Measurements from ENCODE around the gene PMP22. TPM values are rescaled to one million over a fixed set of nuclear protein-coding genes. Genes with fewer than 3 reads are reported as not detected.

Gene PMP22
- total RNA-seq, 3 donors from 2014 or later, result 16.7 to 149 (median 54.2) TPM

DNA sequence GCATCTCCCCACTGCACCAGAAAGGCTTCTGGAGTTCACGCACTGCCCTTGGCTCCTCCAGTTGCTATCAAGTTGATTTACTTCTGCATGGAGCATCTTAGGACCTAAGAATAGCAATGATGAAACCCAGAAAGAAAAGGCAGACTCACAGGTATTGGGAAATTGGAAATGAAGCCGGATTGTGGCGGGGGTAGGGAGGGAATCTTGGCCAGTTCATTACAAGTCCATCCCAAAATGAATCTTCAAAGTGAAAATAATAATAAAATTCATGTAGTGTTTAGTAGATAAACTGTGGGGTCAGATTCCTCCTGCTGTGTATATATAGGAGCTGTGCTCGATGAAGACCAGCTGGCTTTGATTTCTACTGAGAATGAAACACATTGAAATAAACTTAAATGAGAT, 42.6 kb upstream of the PMP22 start:
- ATAC-seq (peak; percentile 21), DNase-seq (no peak)
- Histone ChIP-seq H3K36me3 (ENCODE audit: low read depth) (no peaks in the 10 kb centered on the region), H3K4me1 (ENCODE audit: low read depth) (no peaks in the 10 kb centered on the region), H3K4me3 (no peak overlapping the region), H3K9me3 (no peaks in the 10 kb centered on the region)
- TF ChIP-seq, protein P1, sequence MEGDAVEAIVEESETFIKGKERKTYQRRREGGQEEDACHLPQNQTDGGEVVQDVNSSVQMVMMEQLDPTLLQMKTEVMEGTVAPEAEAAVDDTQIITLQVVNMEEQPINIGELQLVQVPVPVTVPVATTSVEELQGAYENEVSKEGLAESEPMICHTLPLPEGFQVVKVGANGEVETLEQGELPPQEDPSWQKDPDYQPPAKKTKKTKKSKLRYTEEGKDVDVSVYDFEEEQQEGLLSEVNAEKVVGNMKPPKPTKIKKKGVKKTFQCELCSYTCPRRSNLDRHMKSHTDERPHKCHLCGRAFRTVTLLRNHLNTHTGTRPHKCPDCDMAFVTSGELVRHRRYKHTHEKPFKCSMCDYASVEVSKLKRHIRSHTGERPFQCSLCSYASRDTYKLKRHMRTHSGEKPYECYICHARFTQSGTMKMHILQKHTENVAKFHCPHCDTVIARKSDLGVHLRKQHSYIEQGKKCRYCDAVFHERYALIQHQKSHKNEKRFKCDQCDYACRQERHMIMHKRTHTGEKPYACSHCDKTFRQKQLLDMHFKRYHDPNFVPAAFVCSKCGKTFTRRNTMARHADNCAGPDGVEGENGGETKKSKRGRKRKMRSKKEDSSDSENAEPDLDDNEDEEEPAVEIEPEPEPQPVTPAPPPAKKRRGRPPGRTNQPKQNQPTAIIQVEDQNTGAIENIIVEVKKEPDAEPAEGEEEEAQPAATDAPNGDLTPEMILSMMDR (IDR thresholded peaks at IDR 0.05), result no peak
- intact Hi-C loops (cut with DNase I, micrococcal nuclease), result no loop called here

GRCh38 chr17:15303851-15304250, 38.7 kb upstream of the PMP22 start:
- DNase-seq (no peak), ATAC-seq (no peak)
- intact Hi-C loops (cut with DNase I, micrococcal nuclease), result no loop called here
- Histone ChIP-seq H3K9me3 (no peaks in the 10 kb centered on the region), H3K36me3 (ENCODE audit: low read depth) (no peaks in the 10 kb centered on the region), H3K4me3 (no peak overlapping the region), H3K4me1 (ENCODE audit: low read depth) (no peaks in the 10 kb centered on the region)
- TF ChIP-seq, protein P1 (IDR thresholded peaks at IDR 0.05), result no peak

GRCh38 chr17:15303268-15303667, 38.1 kb upstream of the PMP22 start:
- TF ChIP-seq, protein P1 (IDR thresholded peaks at IDR 0.05), result no peak
- no peaks in the 10 kb centered on the region for H3K36me3 ChIP-seq (ENCODE audit: low read depth)
- no peaks in the 10 kb centered on the region for H3K4me1 ChIP-seq (ENCODE audit: low read depth)
- no peak for ATAC-seq
- no peak overlapping the region for H3K4me3 ChIP-seq
- no peaks in the 10 kb centered on the region for H3K9me3 ChIP-seq
- no peak for DNase-seq
- intact Hi-C loops (cut with DNase I, micrococcal nuclease), result no loop called here

- H3K36me3 ChIP-seq (ENCODE audit: low read depth), result no peaks in the 10 kb centered on the region
- TF ChIP-seq, protein P1 (IDR thresholded peaks at IDR 0.05), result no peak
- intact Hi-C loops (cut with DNase I, micrococcal nuclease), result no loop called here
Measured at GRCh38 chr17:15301845-15302244, 36.7 kb upstream of the PMP22 start.

DNA sequence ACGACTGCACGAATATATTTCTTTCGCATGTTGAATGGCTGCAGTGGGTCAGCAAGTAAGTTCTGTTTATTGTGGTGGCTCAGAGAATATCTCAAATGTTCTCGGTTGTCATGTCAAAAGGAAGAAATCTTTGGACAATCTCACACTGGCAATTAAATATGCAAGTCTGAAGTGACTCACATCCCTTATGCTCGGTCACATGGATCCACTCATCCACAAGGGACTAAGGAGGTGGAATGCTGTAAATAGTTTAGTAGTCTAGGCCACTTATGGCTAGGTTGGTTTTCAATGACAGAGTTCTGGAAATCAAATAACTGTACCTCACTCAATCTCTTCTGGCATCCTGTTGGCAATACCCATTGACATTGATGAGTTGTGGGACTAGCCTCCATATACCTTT, 33.0 kb upstream of the PMP22 start:
- H3K4me3 ChIP-seq, result no peak overlapping the region
- H3K36me3 ChIP-seq (ENCODE audit: low read depth), result no peaks in the 10 kb centered on the region
- ATAC-seq, result no peak
- no peaks in the 10 kb centered on the region for H3K4me1 ChIP-seq (ENCODE audit: low read depth)
- intact Hi-C loops (cut with DNase I, micrococcal nuclease), result no loop called here
- TF ChIP-seq, protein P1 (IDR thresholded peaks at IDR 0.05), result no peak
- no peaks in the 10 kb centered on the region for H3K9me3 ChIP-seq
- no peak for DNase-seq

More at GRCh38 chr17:15301845-15302244, 36.7 kb upstream of the PMP22 start:
- Histone ChIP-seq H3K4me3 (no peak overlapping the region), H3K9me3 (no peaks in the 10 kb centered on the region), H3K4me1 (ENCODE audit: low read depth) (no peaks in the 10 kb centered on the region)
- no peak for ATAC-seq
- no peak for DNase-seq

- Histone ChIP-seq H3K4me1 (ENCODE audit: low read depth) (no peaks in the 10 kb centered on the region), H3K4me3 (no peak overlapping the region), H3K36me3 (ENCODE audit: low read depth) (no peaks in the 10 kb centered on the region), H3K9me3 (no peaks in the 10 kb centered on the region)
- DNase-seq (no peak), ATAC-seq (no peak)
- intact Hi-C loops (cut with DNase I, micrococcal nuclease), result no loop called here
- TF ChIP-seq, protein P1 (IDR thresholded peaks at IDR 0.05), result no peak
Measured at GRCh38 chr17:15293558-15293957, 28.4 kb upstream of the PMP22 start.
